GM12875 (cell line): ENCODE measurements around the gene COL5A1.

Source experiments
- H3K4me3 ChIP-seq: one replicate; pipeline ENCODE4 v1.5.1; 2011; ENCODE audit warnings: low read depth, low read length, control low read depth
- TF ChIP-seq, protein P1 (sequence below): IDR thresholded peaks from 2 replicates; pipeline ENCODE4 v1.5.1; 2011; ENCODE audit warnings: low read depth, mild to moderate bottlenecking, control low read depth, inconsistent platforms, low read length, moderate library complexity, borderline replicate concordance; ENCODE audit not compliant: insufficient read depth

Gene COL5A1

DNA sequence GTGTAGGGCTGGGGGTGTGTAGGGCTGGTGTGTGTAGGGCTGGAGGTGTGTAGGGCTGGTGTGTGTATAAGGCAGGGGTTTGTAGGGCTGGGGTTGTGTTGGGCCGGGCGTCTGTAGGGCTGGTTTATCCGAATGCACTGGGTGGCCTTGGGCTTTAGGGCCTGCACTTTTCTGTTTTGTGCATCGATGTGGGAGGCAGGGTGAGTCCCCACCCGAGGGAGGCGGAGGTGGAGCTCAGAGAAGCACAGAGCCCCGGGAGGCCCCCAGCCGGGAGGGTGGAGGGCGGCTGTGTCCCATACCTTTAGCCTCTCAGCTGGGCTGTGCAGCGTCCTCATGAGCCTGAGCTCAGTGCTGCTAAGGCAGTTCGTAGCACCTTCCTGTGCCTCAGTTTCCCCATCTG, 13.5 kb downstream of the COL5A1 start:
- TF ChIP-seq, protein P1, sequence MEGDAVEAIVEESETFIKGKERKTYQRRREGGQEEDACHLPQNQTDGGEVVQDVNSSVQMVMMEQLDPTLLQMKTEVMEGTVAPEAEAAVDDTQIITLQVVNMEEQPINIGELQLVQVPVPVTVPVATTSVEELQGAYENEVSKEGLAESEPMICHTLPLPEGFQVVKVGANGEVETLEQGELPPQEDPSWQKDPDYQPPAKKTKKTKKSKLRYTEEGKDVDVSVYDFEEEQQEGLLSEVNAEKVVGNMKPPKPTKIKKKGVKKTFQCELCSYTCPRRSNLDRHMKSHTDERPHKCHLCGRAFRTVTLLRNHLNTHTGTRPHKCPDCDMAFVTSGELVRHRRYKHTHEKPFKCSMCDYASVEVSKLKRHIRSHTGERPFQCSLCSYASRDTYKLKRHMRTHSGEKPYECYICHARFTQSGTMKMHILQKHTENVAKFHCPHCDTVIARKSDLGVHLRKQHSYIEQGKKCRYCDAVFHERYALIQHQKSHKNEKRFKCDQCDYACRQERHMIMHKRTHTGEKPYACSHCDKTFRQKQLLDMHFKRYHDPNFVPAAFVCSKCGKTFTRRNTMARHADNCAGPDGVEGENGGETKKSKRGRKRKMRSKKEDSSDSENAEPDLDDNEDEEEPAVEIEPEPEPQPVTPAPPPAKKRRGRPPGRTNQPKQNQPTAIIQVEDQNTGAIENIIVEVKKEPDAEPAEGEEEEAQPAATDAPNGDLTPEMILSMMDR, result no peak

DNA sequence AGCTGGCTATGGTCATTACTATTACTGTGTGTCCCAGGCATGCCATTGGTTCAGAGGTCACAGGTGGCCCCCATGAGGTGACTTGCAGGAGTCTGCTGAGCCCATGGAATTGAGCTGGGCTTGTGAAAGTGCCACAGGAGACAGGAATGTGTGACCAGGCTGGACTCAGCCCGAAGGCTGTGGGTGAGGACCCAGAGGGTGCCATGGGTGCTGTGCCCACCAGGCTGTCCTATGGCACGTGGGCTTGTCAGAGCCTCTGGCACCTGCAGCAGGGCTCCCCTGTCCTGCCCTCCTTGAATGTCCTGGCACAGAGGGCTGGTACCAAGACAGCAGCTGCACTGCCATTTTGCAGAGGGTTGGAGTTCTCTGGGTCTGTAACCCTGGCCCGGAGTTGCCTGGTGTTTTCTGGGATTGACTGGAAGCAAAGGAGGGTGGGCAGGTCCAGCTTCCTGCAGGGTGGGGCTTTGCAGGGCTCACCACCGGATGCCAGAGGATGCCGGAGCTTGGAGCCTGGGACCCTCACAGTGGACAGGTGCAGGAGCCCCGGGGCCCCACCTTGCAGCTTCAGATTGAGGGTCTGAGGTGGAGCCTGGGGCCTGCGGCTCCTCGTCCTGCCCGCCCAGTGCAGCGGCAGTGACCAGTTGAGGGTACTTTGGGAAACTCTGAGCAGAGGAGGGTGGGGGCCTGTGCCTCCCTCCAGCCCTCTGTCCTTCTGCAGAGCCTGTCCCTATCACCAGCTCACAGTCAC, 14.2 kb downstream of the COL5A1 start:
- H3K4me3 ChIP-seq, result no peak overlapping the region
- TF ChIP-seq, protein P1, result no peak

More for the DNA sequence above, 13.5 kb downstream of the COL5A1 start:
- no peak overlapping the region for H3K4me3 ChIP-seq

DNA sequence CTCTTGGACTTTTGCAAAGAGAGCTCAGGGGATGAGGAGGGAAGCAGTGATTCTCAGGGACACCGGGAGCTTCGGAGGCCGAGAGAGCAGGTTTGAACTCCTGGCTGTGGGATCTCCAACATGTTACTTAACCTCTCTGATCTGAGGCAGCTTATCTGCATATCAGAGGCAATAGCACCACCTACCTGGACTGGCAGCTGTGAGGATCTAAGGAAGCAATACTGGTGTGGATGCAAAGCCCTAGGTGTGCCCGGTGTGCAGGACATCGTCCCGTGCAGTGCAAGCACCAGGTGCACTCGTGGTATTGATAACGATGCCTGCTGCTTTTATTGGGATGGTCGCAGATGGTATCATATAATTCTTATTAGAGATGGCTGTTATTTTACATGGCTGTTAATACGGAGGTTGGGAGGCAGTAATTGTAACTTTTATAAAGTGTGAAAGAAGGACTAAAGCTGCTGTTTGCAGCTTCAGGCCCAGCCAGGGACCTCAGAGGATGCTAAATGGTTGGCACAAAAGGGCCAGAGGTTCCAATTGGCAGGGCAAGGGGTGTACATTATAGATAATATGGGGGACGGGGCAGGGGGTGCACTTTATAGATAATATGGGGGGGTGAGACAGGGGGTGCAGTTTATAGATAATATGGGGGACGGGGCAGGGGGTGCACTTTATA, 14.9 kb downstream of the COL5A1 start:
- H3K4me3 ChIP-seq, result no peak overlapping the region
- TF ChIP-seq, protein P1, result no peak

GRCh38 chr9:134657666-134658377, 16.2 kb downstream of the COL5A1 start:
- TF ChIP-seq, protein P1, result no peak
- no peak overlapping the region for H3K4me3 ChIP-seq

DNA sequence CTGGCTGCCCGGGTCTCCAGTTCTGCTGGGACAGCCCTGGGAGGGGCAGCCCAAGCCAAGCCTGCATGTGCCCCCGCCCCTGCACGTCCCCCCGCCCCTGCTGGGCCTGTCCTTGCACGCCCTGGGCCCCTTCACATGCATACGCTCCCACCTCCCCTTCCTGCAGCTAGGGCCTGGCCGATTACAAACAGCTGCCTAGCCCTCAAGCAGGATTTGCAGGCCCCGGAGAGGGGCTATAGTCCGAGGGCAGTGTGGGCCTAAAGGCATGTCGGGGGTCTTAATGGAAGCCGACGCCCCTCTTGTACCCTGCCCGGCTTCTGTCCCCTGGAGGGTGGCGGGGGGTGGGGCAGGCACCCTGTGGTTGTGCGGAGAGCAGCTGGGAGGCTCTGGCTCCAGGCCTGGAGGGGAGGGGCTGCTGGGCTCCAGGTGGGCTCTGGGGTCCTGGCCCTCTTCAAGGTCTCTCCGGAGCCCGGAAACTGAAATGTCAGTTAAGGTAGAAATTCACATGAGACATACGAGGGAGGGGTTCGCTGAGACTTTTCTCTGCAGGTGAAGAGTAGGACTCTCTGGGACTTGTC, 16.9 kb downstream of the COL5A1 start:
- H3K4me3 ChIP-seq, result no peak overlapping the region
- TF ChIP-seq, protein P1, result no peak

DNA sequence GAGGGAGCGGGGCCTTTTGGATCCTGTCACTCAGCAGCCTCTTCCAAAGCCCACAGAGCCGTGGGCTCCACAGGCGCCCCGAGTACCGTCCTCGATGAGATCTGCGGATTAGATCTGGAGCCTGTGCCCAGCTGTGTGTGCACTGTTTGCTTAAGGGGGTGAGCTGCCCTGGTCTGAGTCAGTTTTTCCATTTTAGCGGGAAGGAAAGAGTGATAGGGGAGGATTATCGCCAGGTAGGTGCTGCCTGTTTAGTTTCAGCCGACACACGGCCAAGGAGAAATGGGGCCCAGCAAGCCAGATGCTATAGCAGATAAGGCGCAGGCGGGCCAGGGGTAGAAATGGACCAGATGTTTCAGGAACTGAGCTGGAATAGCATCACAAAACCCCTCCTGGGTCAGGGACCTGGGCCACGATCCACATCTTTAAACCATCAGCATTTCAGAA, 18.1 kb downstream of the COL5A1 start:
- no peak overlapping the region for H3K4me3 ChIP-seq
- TF ChIP-seq, protein P1, result no peak

DNA sequence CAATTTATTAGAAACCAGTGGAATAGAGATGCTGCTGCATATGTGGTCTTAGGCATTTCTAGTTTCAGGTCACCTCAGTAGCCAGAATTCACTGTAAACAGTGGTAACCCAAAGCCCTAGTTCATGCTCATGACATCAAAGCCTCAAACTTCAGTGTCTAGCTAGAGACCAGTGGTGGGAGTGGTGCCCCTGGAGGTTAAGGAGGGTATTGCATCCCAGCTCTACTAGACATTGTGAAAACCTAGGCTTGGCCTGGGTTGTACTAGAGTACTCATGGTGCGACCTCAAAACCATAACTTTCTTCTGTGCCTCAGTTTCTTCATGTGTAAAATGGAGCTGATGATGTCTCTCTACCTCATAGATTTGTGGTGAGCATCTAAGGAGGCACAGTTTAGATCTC, 18.8 kb downstream of the COL5A1 start:
- TF ChIP-seq, protein P1, result peak; percentile 65
- H3K4me3 ChIP-seq, result no peak overlapping the region
